AG09319 (cell line): ENCODE results near the gene ZNF169.
"Not testable (repeated sequence)": the region's sequence is repeated elsewhere in the genome, so short reads cannot be mapped to it uniquely, and the experiment has no call there.

Experiments used
- DNase-seq: peaks from one replicate; pipeline ENCODE4 v3.0.0-alpha.2; 2010; ENCODE audit warnings: low read depth; ENCODE audit errors: extremely low read depth

ZNF169 gene

DNA sequence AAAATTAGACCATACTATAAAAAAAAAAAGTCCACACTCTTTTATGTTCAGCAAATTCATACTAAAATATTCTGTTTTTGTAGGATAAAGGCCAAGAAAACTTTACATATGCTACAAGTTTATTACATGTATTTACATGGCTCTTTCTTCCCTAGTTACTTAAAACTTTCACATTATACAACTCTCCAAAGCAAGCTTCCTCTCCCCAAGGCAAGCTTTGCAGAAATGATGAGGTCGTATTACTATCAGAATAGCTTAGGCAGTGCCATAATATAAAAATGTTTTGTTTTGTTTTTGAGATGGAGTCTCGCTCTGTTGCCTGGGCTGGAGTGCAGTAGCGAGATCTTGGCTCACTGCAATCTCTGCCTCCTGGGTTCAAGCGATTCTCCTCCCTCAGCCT is 77.3 kb downstream of the ZNF169 start:
- not testable (repeated sequence) for DNase-seq

DNA sequence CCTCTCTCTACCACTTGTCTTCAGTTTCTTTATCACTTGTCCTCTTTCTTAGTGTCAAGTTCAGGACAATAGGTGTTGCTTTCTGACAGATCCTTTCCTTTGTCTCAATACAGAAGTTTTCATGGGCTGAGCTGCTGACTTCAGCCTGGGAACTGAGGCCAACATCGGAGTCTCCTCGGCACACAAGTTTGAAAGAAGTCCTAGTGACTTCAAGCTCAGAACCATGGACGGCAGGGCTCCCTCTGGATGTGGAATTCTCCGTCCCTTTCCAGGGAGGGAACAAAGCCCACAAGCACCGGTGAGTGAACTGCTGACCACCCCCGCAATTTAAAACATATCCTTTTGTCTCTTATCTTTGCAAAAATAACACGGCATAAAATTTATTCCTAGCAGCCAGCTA is 79.6 kb downstream of the ZNF169 start:
- not testable (repeated sequence) for DNase-seq

DNA sequence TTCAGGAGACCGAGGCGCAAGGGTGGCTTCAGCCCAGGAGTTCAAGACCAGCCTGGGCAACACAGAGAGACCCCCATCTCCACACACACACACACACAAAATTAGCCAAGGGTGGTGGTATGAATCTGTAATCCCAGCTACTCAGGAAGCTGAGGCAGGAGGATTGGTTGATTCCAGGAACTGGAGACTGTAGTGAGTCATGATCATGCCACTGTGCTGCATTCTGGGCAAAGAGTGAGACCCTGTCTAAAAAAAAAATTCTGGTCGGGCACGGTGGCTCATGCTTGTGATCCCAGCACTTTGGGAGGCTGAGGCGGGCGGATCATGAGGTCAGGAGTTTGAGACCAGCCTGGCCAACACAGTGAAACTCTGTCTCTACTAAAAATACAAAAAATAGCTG is 80.6 kb downstream of the ZNF169 start:
- not testable (repeated sequence) for DNase-seq

DNA sequence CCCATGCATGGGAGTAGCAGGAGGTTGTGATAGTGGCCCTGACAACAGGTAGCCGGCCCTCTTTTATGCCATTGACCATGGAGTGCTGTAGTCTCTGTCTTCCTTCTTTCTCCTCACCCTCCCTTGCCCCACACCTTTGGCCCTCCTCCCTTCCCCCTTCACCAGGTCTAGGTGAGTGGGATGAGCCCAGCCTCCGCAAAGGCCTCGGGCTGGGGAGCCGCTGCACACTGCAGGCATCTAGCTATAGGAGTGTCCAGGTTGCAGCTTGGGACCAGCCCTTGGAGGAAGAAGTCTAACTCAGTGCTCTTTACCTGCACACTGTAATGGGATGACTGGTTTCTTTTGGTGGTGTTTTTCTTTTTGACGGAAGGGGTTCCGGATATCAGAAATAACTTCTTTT is 81.7 kb downstream of the ZNF169 start:
- DNase-seq = not testable (repeated sequence)

DNA sequence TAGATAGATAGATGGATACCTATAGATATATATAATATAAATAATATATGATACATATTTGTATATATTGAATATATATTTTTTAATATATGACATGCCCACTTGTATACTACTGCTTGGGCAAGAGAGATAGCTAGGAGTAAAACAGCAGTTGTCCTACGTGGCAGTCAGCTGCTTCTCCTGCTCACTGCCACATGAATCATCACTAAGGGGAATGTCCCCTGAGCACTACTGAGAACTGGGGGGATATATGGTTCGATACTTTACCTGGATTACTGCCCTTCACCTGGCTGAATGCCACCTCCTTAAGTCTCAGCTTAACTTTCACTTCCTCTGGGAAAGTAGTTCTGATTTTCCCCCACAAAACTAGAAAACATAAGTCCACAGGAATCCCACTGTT is 82.6 kb downstream of the ZNF169 start:
- DNase-seq = not testable (repeated sequence)

DNA sequence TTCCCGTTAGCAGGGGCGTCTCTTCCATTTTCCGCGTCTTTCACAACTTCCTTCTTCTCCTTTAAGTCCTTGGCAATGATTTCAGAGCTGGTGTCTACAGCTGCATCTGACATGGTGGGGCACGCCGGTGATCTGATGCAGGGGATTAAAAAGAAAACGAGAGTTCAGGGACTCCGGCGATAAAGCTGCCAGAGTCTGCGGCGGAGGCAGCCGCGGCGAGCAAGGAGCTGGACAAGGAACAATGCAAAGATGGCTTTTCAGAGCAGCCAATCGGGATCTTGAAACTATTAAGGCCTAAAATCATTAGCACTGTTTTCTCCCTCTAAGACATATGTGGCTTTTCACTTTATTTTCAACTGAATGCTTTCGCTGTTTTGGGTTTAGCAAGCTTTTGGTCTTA is 88.4 kb downstream of the ZNF169 start:
- not testable (repeated sequence) for DNase-seq

DNA sequence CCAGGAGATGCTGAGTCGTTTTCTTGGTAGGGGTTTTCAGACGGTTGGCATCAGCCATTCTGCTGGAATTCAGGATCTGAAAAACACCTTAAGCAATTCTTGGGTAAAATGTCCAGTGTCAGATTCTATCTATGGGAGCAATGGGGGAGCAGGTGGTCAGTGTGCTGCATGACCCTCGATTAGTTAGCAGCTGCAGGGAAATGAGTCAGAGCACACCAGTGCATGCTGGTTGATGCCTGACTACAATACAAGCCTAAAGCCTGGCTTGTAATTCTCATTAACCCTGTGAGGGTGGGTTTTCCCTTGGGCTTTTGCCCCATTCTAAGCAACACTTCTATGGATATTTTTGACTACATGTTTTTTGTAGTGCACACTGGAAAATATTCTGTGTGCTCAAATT is 89.7 kb downstream of the ZNF169 start:
- DNase-seq = not testable (repeated sequence)
